Measurements from ENCODE around the gene RNU2-1.
"Not testable (repeated sequence)": the region's sequence is repeated elsewhere in the genome, so short reads cannot be mapped to it uniquely, and the experiment has no call there.

The RNU2-1 gene

DNA sequence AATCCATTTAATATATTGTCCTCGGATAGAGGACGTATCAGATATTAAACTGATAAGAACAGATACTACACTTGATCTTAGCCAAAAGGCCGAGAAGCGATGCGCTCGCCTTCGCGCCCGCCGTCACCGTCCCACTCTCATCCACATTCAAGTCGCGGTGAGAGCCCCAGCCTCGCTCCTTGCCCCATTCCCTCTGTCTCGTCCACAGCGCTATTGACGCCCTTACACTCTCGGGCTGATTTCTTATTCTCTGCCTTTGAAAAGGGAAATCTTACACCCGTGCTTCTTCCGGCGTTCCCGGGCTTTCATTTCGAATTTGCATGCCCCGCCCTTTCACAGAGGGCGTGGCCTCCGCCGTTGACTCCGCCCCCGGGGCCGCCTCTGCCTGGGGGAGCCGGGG lies at the start of gene RNU2-1:
Gene RNU2-1 (minus strand): TSS at position 101 of the 400 bp plus-strand sequence.
- not testable (repeated sequence) for DNase-seq (ENCODE audit: low read depth in 2 of 2, low spot score in 1 of 2)

GRCh38 chr17:43272914-43273313 lies 39.1 kb upstream of the RNU2-1 start:
- DNase-seq (ENCODE audit: low read depth in 2 of 2, low spot score in 1 of 2) = not testable (repeated sequence)

DNA sequence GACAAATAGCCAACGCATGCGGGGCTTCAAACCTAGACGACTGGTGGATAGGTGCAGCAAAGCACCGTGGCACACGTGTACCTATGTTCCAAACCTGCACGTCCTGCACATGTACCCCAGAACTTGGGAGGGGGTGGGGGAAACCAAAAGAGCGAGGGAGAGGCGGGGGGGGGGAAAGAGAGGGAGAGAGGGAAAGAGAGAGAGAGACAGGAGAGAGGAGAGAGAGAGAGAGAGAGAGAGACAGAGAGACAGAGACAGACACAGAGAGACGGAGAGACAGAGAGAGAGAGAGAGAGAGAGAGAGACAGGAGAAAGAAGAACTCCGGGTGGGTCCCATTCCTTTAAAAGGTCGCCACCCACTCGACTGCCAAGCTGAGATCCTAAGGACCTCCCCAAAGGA lies 38.7 kb upstream of the RNU2-1 start:
- not testable (repeated sequence) for DNase-seq (ENCODE audit: low read depth in 2 of 2, low spot score in 1 of 2)

GRCh38 chr17:43270552-43271504 lies 37.1 kb upstream of the RNU2-1 start:
- DNase-seq (ENCODE audit: low read depth in 2 of 2, low spot score in 1 of 2) = not testable (repeated sequence)

- DNase-seq (ENCODE audit: low read depth in 2 of 2, low spot score in 1 of 2) = not testable (repeated sequence)
Observed at GRCh38 chr17:43246456-43246855, 12.7 kb upstream of the RNU2-1 start.

DNA sequence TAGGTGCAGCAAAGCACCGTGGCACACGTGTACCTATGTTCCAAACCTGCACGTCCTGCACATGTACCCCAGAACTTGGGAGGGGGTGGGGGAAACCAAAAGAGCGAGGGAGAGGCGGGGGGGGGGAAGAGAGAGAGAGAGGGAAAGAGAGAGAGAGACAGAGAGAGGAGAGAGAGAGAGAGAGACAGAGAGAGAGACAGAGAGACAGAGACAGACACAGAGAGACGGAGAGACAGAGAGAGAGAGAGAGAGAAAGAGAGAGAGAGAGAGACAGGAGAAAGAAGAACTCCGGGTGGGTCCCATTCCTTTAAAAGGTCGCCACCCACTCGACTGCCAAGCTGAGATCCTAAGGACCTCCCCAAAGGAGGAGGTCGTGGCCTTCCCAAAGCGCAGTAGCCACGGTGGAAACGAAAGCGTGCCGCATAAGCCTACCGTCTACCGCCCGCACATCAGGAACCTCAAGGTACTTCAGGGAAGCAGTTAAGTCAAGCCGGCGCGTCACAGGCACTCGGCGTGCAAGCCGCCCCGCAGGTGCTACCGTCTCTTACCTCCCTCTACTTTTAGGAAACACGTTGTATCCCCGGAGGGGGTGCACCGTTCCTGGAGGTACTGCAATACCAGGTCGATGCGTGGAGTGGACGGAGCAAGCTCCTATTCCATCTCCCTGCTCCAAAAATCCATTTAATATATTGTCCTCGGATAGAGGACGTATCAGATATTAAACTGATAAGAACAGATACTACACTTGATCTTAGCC lies 7.0 kb upstream of the RNU2-1 start:
- DNase-seq (ENCODE audit: low read depth in 2 of 2, low spot score in 1 of 2) = not testable (repeated sequence)

DNA sequence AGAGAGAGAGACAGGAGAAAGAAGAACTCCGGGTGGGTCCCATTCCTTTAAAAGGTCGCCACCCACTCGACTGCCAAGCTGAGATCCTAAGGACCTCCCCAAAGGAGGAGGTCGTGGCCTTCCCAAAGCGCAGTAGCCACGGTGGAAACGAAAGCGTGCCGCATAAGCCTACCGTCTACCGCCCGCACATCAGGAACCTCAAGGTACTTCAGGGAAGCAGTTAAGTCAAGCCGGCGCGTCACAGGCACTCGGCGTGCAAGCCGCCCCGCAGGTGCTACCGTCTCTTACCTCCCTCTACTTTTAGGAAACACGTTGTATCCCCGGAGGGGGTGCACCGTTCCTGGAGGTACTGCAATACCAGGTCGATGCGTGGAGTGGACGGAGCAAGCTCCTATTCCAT lies 5.8 kb upstream of the RNU2-1 start:
- DNase-seq (ENCODE audit: low read depth in 2 of 2, low spot score in 1 of 2) = not testable (repeated sequence)

DNA sequence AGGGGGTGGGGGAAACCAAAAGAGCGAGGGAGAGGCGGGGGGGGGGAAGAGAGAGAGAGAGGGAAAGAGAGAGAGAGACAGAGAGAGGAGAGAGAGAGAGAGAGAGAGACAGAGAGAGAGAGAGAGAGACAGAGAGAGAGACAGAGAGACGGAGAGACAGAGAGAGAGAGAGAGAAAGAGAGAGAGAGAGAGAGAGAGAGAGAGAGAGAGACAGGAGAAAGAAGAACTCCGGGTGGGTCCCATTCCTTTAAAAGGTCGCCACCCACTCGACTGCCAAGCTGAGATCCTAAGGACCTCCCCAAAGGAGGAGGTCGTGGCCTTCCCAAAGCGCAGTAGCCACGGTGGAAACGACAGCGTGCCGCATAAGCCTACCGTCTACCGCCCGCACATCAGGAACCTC lies 514 bp downstream of the RNU2-1 start:
- not testable (repeated sequence) for DNase-seq (ENCODE audit: low read depth in 2 of 2, low spot score in 1 of 2)

- not testable (repeated sequence) for DNase-seq (ENCODE audit: low read depth in 2 of 2, low spot score in 1 of 2)
Observed at GRCh38 chr17:43232021-43232699, 1.6 kb downstream of the RNU2-1 start.

- not testable (repeated sequence) for DNase-seq (ENCODE audit: low read depth in 2 of 2, low spot score in 1 of 2)
Observed at GRCh38 chr17:43231205-43232020, 2.4 kb downstream of the RNU2-1 start.

GRCh38 chr17:43228020-43228782 lies 5.6 kb downstream of the RNU2-1 start, which contains the start of gene CCDC200:
Gene CCDC200, minus strand, starts transcription at chr17:43228623. Its CDS starts 69 bp downstream, at chr17:43228554.
- DNase-seq (ENCODE audit: low read depth in 2 of 2, low spot score in 1 of 2) = not testable (repeated sequence)

DNA sequence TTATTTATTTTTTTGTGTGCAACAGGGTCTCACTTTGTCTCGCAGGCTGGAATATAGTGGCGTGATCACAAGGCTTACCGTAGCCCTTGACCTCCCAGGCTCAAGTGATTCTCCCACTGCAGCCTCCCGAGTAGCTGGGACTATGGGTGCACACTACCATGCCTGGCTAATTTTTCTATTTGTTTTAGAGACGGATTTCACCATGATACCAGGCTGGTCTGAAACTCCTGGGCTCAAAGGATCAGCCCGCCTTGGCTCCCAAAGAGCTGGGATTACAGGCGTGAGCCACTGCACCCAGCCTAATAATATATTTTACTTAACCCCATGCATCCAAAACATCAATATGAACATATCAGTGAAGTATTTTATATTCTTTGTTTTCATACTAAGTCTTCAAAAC lies 7.4 kb downstream of the RNU2-1 start:
- DNase-seq (ENCODE audit: low read depth in 2 of 2, low spot score in 1 of 2) = no peak

DNA sequence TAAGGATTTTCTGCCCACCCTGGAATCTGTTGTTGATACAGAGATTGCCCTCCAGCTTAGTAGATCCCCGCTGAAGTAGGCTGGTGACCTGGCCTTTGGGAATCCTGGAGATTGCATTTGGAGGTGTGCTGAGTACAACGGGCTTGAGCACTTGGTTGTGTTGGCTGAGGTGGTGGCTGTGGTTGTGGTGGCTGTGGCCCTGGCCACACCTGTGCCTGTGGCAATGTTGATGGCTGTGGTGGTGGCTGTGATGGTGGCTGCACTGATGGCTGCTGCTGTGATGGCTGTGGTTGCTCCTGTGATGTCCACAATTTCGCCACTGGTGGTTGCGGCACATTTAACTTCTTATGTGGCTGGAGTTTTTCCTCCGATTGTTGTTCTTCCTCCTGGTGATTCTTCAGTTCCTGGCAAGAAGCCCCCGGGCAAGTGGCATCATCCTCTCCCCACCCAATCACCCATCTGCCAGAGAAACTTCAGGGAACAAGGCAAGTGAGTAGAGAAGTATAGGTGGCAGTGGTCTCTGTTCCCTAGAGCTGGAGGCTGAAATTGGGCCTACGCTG lies 9.6 kb downstream of the RNU2-1 start:
- DNase-seq (ENCODE audit: low read depth in 2 of 2, low spot score in 1 of 2) = no peak

DNA sequence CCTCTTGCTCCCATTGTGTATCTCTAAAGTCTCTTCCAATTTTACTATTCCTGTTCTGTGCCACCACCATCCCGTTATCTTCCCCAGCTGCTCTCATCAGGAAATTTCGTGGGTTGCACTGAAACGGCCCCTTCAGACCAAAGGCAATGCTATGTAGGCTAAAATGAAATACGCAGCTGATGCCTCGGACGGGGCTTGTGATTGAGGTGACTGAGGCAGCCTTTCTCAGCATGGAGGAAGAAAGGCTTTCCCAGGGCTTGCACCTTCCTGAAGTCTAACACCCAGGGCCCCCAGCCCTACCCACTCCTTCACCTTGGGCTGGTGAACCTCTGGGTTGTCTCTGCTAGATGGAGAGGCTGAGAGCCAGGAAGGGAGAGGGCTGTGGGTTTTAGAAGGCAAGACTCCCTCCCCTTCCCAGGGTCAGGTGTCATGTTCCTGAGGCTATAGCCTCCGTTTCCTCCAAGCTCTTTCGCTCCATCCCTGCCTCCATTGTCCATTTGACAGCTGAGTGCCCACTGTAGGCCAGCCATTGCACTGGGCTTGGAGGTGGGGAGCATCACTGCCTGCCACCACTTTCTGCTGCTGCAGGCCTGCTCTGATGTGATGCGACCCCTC lies 13.2 kb downstream of the RNU2-1 start:
- no peak for DNase-seq (ENCODE audit: low read depth in 2 of 2, low spot score in 1 of 2)

DNA sequence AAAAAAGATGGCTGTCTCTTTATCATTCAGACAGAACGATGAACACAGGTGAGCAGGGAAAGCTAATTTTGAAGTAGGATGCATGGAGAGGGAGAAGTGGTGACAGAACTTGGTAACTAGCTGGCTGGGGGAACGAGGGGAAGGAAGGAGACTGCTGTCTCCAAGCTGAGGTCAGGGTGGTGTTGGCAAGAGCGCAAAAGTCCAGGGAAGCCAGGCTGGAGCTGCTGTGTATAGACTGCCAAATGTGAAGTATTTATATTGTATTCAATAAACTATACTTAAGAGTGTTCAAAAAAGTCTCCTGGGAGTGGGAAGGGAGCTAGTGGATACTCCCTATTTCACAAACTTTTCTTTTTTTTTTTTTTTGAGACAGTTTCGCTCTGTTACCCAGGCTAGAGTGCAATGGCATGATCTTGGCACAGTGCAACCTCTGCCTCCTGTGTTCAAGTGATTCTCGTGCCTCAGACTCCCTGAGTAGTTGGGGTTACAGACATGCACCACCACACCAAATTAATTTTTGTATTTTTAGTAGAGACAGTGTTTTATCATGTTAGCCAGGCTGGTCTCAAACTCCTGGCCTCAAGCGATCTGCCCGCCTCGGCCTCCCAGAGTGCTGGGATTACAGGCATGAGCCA lies 13.9 kb downstream of the RNU2-1 start:
- no peak for DNase-seq (ENCODE audit: low read depth in 2 of 2, low spot score in 1 of 2)

GRCh38 chr17:43219001-43219400 lies 14.8 kb downstream of the RNU2-1 start:
- no peak for DNase-seq (ENCODE audit: low read depth in 2 of 2, low spot score in 1 of 2)

DNA sequence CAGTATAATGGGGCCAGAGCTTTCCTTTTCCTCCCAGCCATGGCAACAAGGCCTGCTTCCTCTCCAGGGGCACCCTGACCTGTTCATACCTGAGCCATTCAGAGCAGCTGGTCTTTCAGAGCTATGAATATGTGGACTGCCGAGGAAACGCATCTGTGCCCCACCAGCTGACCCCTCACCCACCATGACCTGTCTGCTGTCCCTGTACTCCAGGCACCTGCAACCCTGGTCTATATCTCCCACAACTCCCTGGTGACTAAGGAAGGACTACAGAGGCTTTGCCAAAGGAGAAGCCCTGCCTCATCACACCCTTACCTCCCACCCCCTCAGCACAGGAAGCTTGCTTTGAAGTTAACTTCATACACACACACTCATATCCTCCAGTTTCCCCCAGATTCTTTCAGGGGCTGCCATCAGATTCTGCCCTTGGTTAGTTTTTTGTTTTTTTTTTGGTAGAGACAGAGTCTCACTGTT lies 16.1 kb downstream of the RNU2-1 start:
- no peak for DNase-seq (ENCODE audit: low read depth in 2 of 2, low spot score in 1 of 2)
